Ishikawa (cell line): ENCODE results near the gene CHMP4B.

Experiments used
- CEBPB ChIP-seq: IDR thresholded peaks from 2 replicates; pipeline ENCODE4 v1.6.1; 2012
- CREB1 ChIP-seq: IDR thresholded peaks from 2 replicates; pipeline ENCODE4 v1.6.1; 2012; ENCODE audit warnings: low read depth
- EGR1 ChIP-seq: IDR thresholded peaks from 2 replicates; pipeline ENCODE4 v1.6.1; 2012
- EP300 ChIP-seq: IDR thresholded peaks from 2 replicates; pipeline ENCODE4 v1.6.1; 2012; ENCODE audit warnings: borderline replicate concordance
- FOXM1 ChIP-seq: IDR thresholded peaks from 2 replicates; pipeline ENCODE4 v1.6.1; 2012; ENCODE audit warnings: low read depth, borderline replicate concordance
- MAX ChIP-seq: IDR thresholded peaks from 2 replicates; pipeline ENCODE4 v1.6.1; 2012
- NFIC ChIP-seq: IDR thresholded peaks from 2 replicates; pipeline ENCODE4 v1.6.1; 2012
- RAD21 ChIP-seq: IDR thresholded peaks from 2 replicates; pipeline ENCODE4 v1.6.1; 2012; ENCODE audit warnings: low read depth
- REST ChIP-seq: IDR thresholded peaks from 2 replicates; pipeline ENCODE4 v1.6.1; 2012; ENCODE audit warnings: low read depth, mild to moderate bottlenecking
- TAF1 ChIP-seq: IDR thresholded peaks from 2 replicates; pipeline ENCODE4 v1.6.1; 2012; ENCODE audit warnings: low read depth, mild to moderate bottlenecking
- TCF12 ChIP-seq: IDR thresholded peaks from 2 replicates; pipeline ENCODE4 v1.6.1; 2012; ENCODE audit warnings: low read depth
- TEAD4 ChIP-seq: IDR thresholded peaks from 2 replicates; pipeline ENCODE4 v1.6.1; 2012
- USF1 ChIP-seq: IDR thresholded peaks from 2 replicates; pipeline ENCODE4 v1.6.1; 2012
- YY1 ChIP-seq: IDR thresholded peaks from 2 replicates; pipeline ENCODE4 v1.6.1; 2012; ENCODE audit warnings: low read depth
- ZBTB7A ChIP-seq: IDR thresholded peaks from 2 replicates; pipeline ENCODE4 v1.6.1; 2012; ENCODE audit warnings: low read depth

CHMP4B gene

DNA sequence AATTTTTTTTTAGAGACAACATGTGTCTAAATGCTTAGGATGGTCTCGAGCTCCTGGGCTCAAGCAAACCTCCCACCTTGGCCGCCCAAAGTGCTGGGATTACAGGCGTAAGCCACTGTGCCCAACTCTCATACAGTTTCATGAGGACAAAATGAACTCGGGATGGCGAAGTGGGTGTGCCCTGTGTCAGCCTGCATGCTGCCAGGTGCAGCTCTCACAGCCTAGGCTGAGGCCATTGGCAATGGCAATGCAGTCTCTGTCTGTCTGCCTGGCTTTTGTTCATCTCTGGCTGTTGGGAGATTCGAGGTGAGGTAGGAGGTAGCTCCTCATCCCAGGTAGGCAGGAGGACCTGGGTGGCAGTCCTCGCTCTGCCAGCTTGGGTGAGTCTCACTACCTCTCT lies 88.0 kb downstream of the CHMP4B start:
- TF ChIP-seq TEAD4 (no peak), ZBTB7A (no peak), CEBPB (no peak), RAD21 (no peak), EGR1 (no peak), USF1 (no peak), EP300 (no peak), TCF12 (no peak), MAX (no peak), CREB1 (no peak), FOXM1 (no peak), YY1 (no peak), REST (no peak), TAF1 (no peak), NFIC (no peak)

DNA sequence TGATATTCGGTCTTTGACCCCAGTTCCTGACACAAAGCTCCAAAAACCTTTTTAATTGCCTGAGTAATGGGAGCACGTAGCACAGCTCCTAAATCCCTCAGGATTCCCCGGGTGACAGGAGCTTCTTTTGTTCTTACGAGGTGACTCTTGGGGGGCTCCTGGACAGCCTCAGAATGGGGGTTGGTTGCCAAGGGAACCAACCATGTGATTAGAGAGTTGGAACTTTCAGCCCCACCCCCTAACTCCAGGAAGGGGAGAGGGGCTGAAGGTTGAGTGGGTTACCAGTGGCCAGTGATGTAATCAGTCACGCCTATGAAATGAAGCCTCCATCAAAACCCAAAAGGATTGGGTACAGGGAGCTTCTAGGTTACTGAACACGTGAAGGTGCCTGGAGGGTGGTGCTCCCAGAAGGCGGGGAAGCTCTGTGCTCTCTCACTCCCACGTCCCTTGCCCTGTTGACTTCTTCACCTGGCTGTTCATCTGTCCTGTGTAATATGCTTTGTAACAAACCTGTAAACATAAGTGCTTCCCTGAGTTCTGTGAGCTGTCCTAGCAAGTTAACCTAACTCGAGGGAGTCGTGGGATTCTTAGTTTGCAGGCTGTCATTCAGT lies 89.5 kb downstream of the CHMP4B start:
- TF ChIP-seq ZBTB7A (no peak), CREB1 (no peak), TAF1 (no peak), FOXM1 (no peak), EGR1 (no peak), MAX (no peak), TCF12 (no peak)

DNA sequence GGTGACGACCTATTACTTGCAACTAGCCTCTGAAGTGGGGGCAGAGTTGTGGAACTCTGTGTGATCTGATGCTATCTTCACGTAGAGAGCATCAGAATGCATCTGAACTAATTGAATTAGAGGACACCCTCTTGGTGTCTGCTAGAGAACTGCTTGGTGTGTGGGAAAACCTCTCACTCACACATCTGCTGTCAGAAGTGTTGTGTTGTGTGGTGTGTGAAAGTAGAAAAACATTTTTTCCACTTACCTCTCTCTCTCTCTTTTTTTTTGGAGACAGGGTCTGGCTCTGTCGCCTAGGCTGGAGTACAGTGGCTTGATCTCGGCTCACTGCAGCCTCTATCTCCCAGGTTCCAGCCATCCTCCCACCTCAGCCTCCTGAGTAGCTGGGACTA lies 90.0 kb downstream of the CHMP4B start:
- TF ChIP-seq ZBTB7A (no peak), NFIC (no peak), MAX (no peak)

DNA sequence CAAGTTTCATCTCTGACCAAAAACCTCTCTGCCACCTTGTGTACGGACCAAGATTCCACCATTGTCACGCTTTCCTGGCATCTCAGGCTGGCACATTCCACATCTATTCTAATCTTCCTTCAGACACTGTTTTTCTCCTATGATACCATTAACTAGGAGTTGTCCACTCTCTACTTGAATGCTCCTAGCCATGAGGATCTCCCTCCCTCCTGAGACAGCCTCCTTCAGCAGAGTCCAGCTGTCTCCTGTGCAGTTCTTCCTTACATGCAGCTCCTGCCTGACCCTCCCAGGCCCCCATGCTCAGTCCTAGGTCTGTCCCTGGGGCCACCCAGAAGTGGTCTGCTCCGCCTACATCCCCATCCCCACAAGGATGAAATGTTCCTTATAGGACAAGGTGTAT lies 90.9 kb downstream of the CHMP4B start:
- no peak for TF ChIP-seq RAD21
- no peak for TF ChIP-seq YY1
- no peak for TF ChIP-seq USF1
- TF ChIP-seq TCF12 = no peak
- TF ChIP-seq EP300 = no peak
- no peak for TF ChIP-seq NFIC
- no peak for TF ChIP-seq ZBTB7A
- TF ChIP-seq TAF1 = no peak
- TF ChIP-seq TEAD4 = no peak
- TF ChIP-seq REST = no peak
